ENCODE data around the gene INTS15. TPM values are rescaled to one million over a fixed set of nuclear protein-coding genes. Genes with fewer than 3 reads are reported as not detected.
"Not testable (repeated sequence)": the region's sequence is repeated elsewhere in the genome, so short reads cannot be mapped to it uniquely, and the experiment has no call there.

The INTS15 gene
- total RNA-seq, 4 donors from 2014 or later, result 28.4 to 47.9 (median 39.4) TPM

GRCh38 chr7:6577369-6578113, 12.3 kb upstream of the INTS15 start, which contains the start of gene ZDHHC4:
TSS of gene ZDHHC4 (plus strand) at chr7:6577454. CDS start at chr7:6580562, 3,108 bp downstream.
- peak; percentile 88 for DNase-seq (ENCODE audit: low spot score in 2 of 2)
- no peaks in the 10 kb centered on the region for H3K9me3 ChIP-seq
- peak within 1 kb of the TSS; percentile 73 for H3K4me3 ChIP-seq
- peaks cover 15% of the 10 kb centered on the region for H3K36me3 ChIP-seq
- peak within 1 kb of the TSS; percentile 92 for H3K27ac ChIP-seq
- no peaks in the 10 kb centered on the region for H3K27me3 ChIP-seq
- WGBS, result 27% methylated on average over 31 of the region's 51 CpGs
- peak; percentile 51 to 85 for TF ChIP-seq POLR2A (IDR thresholded peaks at IDR 0.05)
- TF ChIP-seq CTCF (IDR thresholded peaks at IDR 0.05), result no peak
- TF ChIP-seq POLR2AphosphoS5 (IDR thresholded peaks at IDR 0.05), result peak; percentile 12 to 81 (median 48)
- no peak for TF ChIP-seq EP300 (IDR thresholded peaks at IDR 0.05)
- peaks cover 8% of the 10 kb centered on the region for H3K4me1 ChIP-seq

- Histone ChIP-seq H3K4me3 (peak overlapping the region; percentile 73), H3K36me3 (peaks cover 24% of the 10 kb centered on the region)
Measured at GRCh38 chr7:6578114-6579084, 11.4 kb upstream of the INTS15 start.

GRCh38 chr7:6579446-6579845, 10.4 kb upstream of the INTS15 start:
- Histone ChIP-seq H3K9me3 (no peaks in the 10 kb centered on the region), H3K4me1 (peaks cover 8% of the 10 kb centered on the region), H3K27me3 (no peaks in the 10 kb centered on the region), H3K27ac (no peak overlapping the region), H3K4me3 (no peak overlapping the region), H3K36me3 (peaks cover 32% of the 10 kb centered on the region)
- TF ChIP-seq POLR2AphosphoS5 (IDR thresholded peaks at IDR 0.05), result no peak
- TF ChIP-seq CTCF (IDR thresholded peaks at IDR 0.05), result no peak
- TF ChIP-seq POLR2A (IDR thresholded peaks at IDR 0.05), result no peak
- TF ChIP-seq EP300 (IDR thresholded peaks at IDR 0.05), result no peak
- no peak for DNase-seq (ENCODE audit: low spot score in 2 of 2)
- WGBS, result 83% methylated on average over 4 of the region's 4 CpGs

More at GRCh38 chr7:6578114-6579084, 11.4 kb upstream of the INTS15 start:
- 87% methylated on average over 18 of the region's 18 CpGs for WGBS
- no peaks in the 10 kb centered on the region for H3K9me3 ChIP-seq
- no peak for DNase-seq (ENCODE audit: low spot score in 2 of 2)
- H3K27ac ChIP-seq, result no peak overlapping the region
- peaks cover 8% of the 10 kb centered on the region for H3K4me1 ChIP-seq
- H3K27me3 ChIP-seq, result no peaks in the 10 kb centered on the region
- no peak for TF ChIP-seq CTCF (IDR thresholded peaks at IDR 0.05)
- TF ChIP-seq EP300 (IDR thresholded peaks at IDR 0.05), result no peak
- TF ChIP-seq POLR2A (IDR thresholded peaks at IDR 0.05), result no peak
- TF ChIP-seq POLR2AphosphoS5 (IDR thresholded peaks at IDR 0.05), result no peak

- H3K9me3 ChIP-seq; H3K27me3 ChIP-seq; DNase-seq (ENCODE audit: low spot score in 2 of 2); H3K27ac ChIP-seq; H3K4me3 ChIP-seq: not testable (repeated sequence)
- H3K36me3 ChIP-seq, result peaks cover 39% of the 10 kb centered on the region
- 92% methylated on average over 8 of the region's 8 CpGs for WGBS
- peaks cover 10% of the 10 kb centered on the region for H3K4me1 ChIP-seq
Measured at GRCh38 chr7:6585746-6586432, 3.9 kb upstream of the INTS15 start.

- Histone ChIP-seq H3K36me3 (peaks cover 29% of the 10 kb centered on the region), H3K4me3 (no peak overlapping the region), H3K27ac (no peak overlapping the region), H3K4me1 (peaks cover 16% of the 10 kb centered on the region), H3K9me3 (no peaks in the 10 kb centered on the region), H3K27me3 (no peaks in the 10 kb centered on the region)
- DNase-seq (ENCODE audit: low spot score in 2 of 2), result no peak
- TF ChIP-seq CTCF (IDR thresholded peaks at IDR 0.05) (no peak), POLR2AphosphoS5 (IDR thresholded peaks at IDR 0.05) (no peak), EP300 (IDR thresholded peaks at IDR 0.05) (no peak), POLR2A (IDR thresholded peaks at IDR 0.05) (no peak)
- WGBS, result 86% methylated on average over 9 of the region's 9 CpGs
Measured at GRCh38 chr7:6588566-6588965, 1.3 kb upstream of the INTS15 start.

All from suprapubic skin (tissue), 4 donors.